Measurements from ENCODE around the gene P2RX3.
A peak's percentile ranks its signal among the peaks of the same experiment; 100 is the strongest.

Gene P2RX3

GRCh38 chr11:57310091-57310490 is 28.1 kb upstream of the P2RX3 start:
- no peak for DNase-seq

- peak; percentile 35 for DNase-seq
Measured at GRCh38 chr11:57310630-57311086, 27.5 kb upstream of the P2RX3 start.

GRCh38 chr11:57311109-57311936 is 26.8 kb upstream of the P2RX3 start:
- peak; percentile 86 for DNase-seq

- DNase-seq, result peak; percentile 21
Measured at GRCh38 chr11:57312511-57313021, 25.6 kb upstream of the P2RX3 start.

- no peak for DNase-seq
Measured at GRCh38 chr11:57313071-57313787, 24.9 kb upstream of the P2RX3 start.

- no peak for DNase-seq
Measured at GRCh38 chr11:57313788-57314135, 24.4 kb upstream of the P2RX3 start.

- no peak for DNase-seq
Measured at GRCh38 chr11:57314221-57314973, 23.8 kb upstream of the P2RX3 start.

- peak; percentile 25 for DNase-seq
Measured at GRCh38 chr11:57315491-57315890, 22.7 kb upstream of the P2RX3 start.

GRCh38 chr11:57316017-57316416 is 22.1 kb upstream of the P2RX3 start:
- DNase-seq, result peak; percentile 12

- no peak for DNase-seq
Measured at GRCh38 chr11:57318178-57318577, 20.0 kb upstream of the P2RX3 start.

- no peak for DNase-seq
Measured at GRCh38 chr11:57320067-57320718, 18.0 kb upstream of the P2RX3 start.

- peak; percentile 13 for DNase-seq
Measured at GRCh38 chr11:57320719-57321387, 17.3 kb upstream of the P2RX3 start.

- peak; percentile 30 for DNase-seq
Measured at GRCh38 chr11:57321388-57322255, 16.5 kb upstream of the P2RX3 start.

GRCh38 chr11:57322256-57323166 is 15.6 kb upstream of the P2RX3 start:
- peak; percentile 85 for DNase-seq

- DNase-seq, result peak; percentile 3
Measured at GRCh38 chr11:57323167-57323854, 14.8 kb upstream of the P2RX3 start.

- no peak for DNase-seq
Measured at GRCh38 chr11:57323855-57324153, 14.3 kb upstream of the P2RX3 start.

GRCh38 chr11:57324154-57324885 is 13.8 kb upstream of the P2RX3 start:
- DNase-seq, result peak; percentile 37

GRCh38 chr11:57324886-57325734 is 13.0 kb upstream of the P2RX3 start, which contains the start of gene TNKS1BP1:
Gene TNKS1BP1 (minus strand): TSS chr11:57324952. CDS start chr11:57321885, 3,067 bp downstream.
- DNase-seq, result peak; percentile 92
